A673 (cell line): Measurements from ENCODE around the gene TMPRSS7.

Experiments
- CTCF ChIP-seq: fragments of 300-800, 200-600 bp; sonication (generic); conservative IDR thresholded peaks from 2 replicates; pipeline ENCODE4 v1.5.1; 2017; ENCODE audit warnings: low read depth, mild to moderate bottlenecking, antibody characterized with exemption, low read length, moderate library complexity, mixed read lengths
- EZH2 ChIP-seq: fragments of 200-600 bp; sonication (generic); IDR thresholded peaks from 2 replicates; pipeline ENCODE4 v1.6.1; 2017; ENCODE audit warnings: borderline replicate concordance, low read depth, mild to moderate bottlenecking, mixed read lengths, antibody characterized with exemption, low read length; ENCODE audit not compliant: poor library complexity, severe bottlenecking

GRCh38 chr3:112093180-112093522 is 58.6 kb downstream of the TMPRSS7 start:
- TF ChIP-seq CTCF = no peak
- TF ChIP-seq EZH2 = no peak
